Lower leg skin (tissue), 4 donors: ENCODE results near the gene TNFSF4. TPM values are rescaled to one million over a fixed set of nuclear protein-coding genes. Genes with fewer than 3 reads are reported as not detected.

Experiments used
- DNase-seq, 2 donors: peaks; one replicate each; pipeline ENCODE4 v3.0.0-alpha.2; 2019; ENCODE audit warnings: low spot score in 2 of 2
- H3K4me3 ChIP-seq: fragments of 200-600 bp; sonication (generic); 2 replicates; pipeline ENCODE4 v1.5.1; 2017; ENCODE audit warnings: mild to moderate bottlenecking, low read depth; ENCODE audit not compliant: poor library complexity, severe bottlenecking
- POLR2A ChIP-seq, 2 donors: fragments of 450-650 bp; IDR thresholded peaks; one replicate each; pipeline ENCODE4 v1.6.1; 2016 to 2017; ENCODE audit warnings: antibody characterized with exemption in 2 of 2, mild to moderate bottlenecking in 1 of 2, moderate library complexity in 1 of 2
- WGBS, 2 donors: methylation state at CpG; one replicate each; pipeline ENCODE4 v1.1.5; 2018; 5-methylcytosine and 5-hydroxymethylcytosine counted together
- intact Hi-C: fragments of 100-400 bp; cut with DNase I; formaldehyde crosslinking; loops from one replicate; pipeline ENCODE4 v1.15.0; 2023; ENCODE audit warnings: low total_unique reads
- total RNA-seq, 4 donors: library from RNA; depleted of rRNA; stranded (reverse); fragments of >200 nt; gene quantifications; one replicate each; pipeline ENCODE4 v1.1.0, GENCODE V29; 2016
- TF ChIP-seq, protein P1 (sequence below), 3 donors: fragments of 450-650 bp; IDR thresholded peaks; one replicate each; pipeline ENCODE4 v1.5.1; 2016; ENCODE audit warnings: antibody characterized with exemption in 3 of 3, mild to moderate bottlenecking in 3 of 3, moderate library complexity in 2 of 3

The TNFSF4 gene
- total RNA-seq, 4 donors from 2014 or later = 0.08 to 0.89 (median 0.32) TPM

GRCh38 chr1:173175514-173176145 is 31.5 kb downstream of the TNFSF4 start:
- no peak for TF ChIP-seq POLR2A (IDR thresholded peaks at IDR 0.05)
- TF ChIP-seq, protein P1, sequence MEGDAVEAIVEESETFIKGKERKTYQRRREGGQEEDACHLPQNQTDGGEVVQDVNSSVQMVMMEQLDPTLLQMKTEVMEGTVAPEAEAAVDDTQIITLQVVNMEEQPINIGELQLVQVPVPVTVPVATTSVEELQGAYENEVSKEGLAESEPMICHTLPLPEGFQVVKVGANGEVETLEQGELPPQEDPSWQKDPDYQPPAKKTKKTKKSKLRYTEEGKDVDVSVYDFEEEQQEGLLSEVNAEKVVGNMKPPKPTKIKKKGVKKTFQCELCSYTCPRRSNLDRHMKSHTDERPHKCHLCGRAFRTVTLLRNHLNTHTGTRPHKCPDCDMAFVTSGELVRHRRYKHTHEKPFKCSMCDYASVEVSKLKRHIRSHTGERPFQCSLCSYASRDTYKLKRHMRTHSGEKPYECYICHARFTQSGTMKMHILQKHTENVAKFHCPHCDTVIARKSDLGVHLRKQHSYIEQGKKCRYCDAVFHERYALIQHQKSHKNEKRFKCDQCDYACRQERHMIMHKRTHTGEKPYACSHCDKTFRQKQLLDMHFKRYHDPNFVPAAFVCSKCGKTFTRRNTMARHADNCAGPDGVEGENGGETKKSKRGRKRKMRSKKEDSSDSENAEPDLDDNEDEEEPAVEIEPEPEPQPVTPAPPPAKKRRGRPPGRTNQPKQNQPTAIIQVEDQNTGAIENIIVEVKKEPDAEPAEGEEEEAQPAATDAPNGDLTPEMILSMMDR (IDR thresholded peaks at IDR 0.05) = no peak
- intact Hi-C loops = no loop called here
- 71 to 80% methylated on average over 2 of the region's 2 CpGs for WGBS, 2 donors
- H3K4me3 ChIP-seq = no peak overlapping the region
- DNase-seq = no peak

- no peak overlapping the region for H3K4me3 ChIP-seq
- TF ChIP-seq POLR2A (IDR thresholded peaks at IDR 0.05) = no peak
- TF ChIP-seq, protein P1 (IDR thresholded peaks at IDR 0.05) = no peak
- 84 to 93% methylated on average over 4 of the region's 4 CpGs for WGBS, 2 donors
- no peak for DNase-seq
- intact Hi-C loops = no loop called here
These were observed 33.7 kb downstream of the TNFSF4 start for GRCh38 chr1:173173388-173173787.

GRCh38 chr1:173171152-173171551 is 36.0 kb downstream of the TNFSF4 start:
- 88 to 93% methylated on average over 2 of the region's 2 CpGs for WGBS, 2 donors
- no peak for DNase-seq
- no peak overlapping the region for H3K4me3 ChIP-seq
- no peak for TF ChIP-seq POLR2A (IDR thresholded peaks at IDR 0.05)
- TF ChIP-seq, protein P1 (IDR thresholded peaks at IDR 0.05) = no peak
- intact Hi-C loops = no loop called here

GRCh38 chr1:173168941-173169340 is 38.2 kb downstream of the TNFSF4 start:
- WGBS, 2 donors = 94 to 100% methylated on average over 2 of the region's 2 CpGs
- H3K4me3 ChIP-seq = no peak overlapping the region
- intact Hi-C loops = no loop called here
- TF ChIP-seq, protein P1 (IDR thresholded peaks at IDR 0.05) = no peak
- no peak for TF ChIP-seq POLR2A (IDR thresholded peaks at IDR 0.05)
- no peak for DNase-seq

- intact Hi-C loops = no loop called here
- no peak for DNase-seq
- WGBS, 2 donors = 88 to 89% methylated on average over 7 of the region's 7 CpGs
- TF ChIP-seq POLR2A (IDR thresholded peaks at IDR 0.05) = no peak
- TF ChIP-seq, protein P1 (IDR thresholded peaks at IDR 0.05) = no peak
- H3K4me3 ChIP-seq = no peak overlapping the region
These were observed 42.4 kb downstream of the TNFSF4 start for GRCh38 chr1:173164686-173165085.

DNA sequence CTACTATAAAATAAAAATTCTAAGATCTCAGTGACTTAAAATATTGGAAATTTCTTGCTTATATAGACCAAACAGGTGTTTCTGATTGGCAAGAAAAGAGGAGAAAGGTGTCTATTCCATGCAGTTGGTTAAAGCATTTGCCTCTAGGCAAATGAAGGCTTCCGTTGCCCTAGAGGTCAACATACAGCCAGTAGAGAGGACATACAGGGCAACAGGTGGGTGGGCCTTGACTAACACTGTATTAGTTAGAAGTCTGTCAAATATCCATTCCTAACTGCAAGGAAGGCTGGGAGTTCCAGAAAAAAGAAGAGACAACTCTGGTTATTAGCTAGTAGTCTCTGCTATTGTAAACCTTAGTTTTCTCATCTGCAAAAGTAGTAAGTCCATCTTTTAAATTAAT is 43.0 kb downstream of the TNFSF4 start:
- intact Hi-C loops = no loop called here
- DNase-seq = no peak
- no peak overlapping the region for H3K4me3 ChIP-seq
- TF ChIP-seq, protein P1 (IDR thresholded peaks at IDR 0.05) = no peak
- no peak for TF ChIP-seq POLR2A (IDR thresholded peaks at IDR 0.05)
- WGBS, 2 donors = 84 to 89% methylated on average over 1 of the region's 1 CpG
